Gastroesophageal sphincter (tissue), 4 donors: ENCODE data around the gene CTNND2. TPM values are rescaled to one million over a fixed set of nuclear protein-coding genes. Genes with fewer than 3 reads are reported as not detected.
A peak's percentile ranks its signal among the peaks of the same experiment; 100 is the strongest.

Experiments used
- ATAC-seq: fragments of 150-250 bp; one replicate; pipeline ENCODE4 v1.9.1; 2016; ENCODE audit warnings: mild to moderate bottlenecking, moderate library complexity
- H3K27ac ChIP-seq, 4 donors: fragments of 200-600 bp; sonication (generic) in 3 of 4; 1 replicate in 3 of 4; 2 replicates in 1 of 4; pipeline ENCODE4 v1.5.1; 2016 to 2019
- H3K27me3 ChIP-seq: fragments of 200-600 bp; sonication (generic); one replicate; pipeline ENCODE4 v1.5.1; 2019
- H3K36me3 ChIP-seq, 2 donors: fragments of 200-600 bp; sonication (generic); one replicate each; pipeline ENCODE4 v1.5.1; 2019; ENCODE audit warnings: control low read depth in 1 of 2
- H3K4me1 ChIP-seq, 3 donors: fragments of 200-600 bp; sonication (generic); 1 replicate in 2 of 3; 2 replicates in 1 of 3; pipeline ENCODE4 v1.5.1; 2016 to 2019; ENCODE audit warnings: control low read depth in 2 of 3
- H3K4me3 ChIP-seq, 2 donors: fragments of 200-600 bp; sonication (generic); one replicate each; pipeline ENCODE4 v1.5.1; 2019; ENCODE audit warnings: mild to moderate bottlenecking in 1 of 2, moderate library complexity in 1 of 2
- H3K9me3 ChIP-seq, 3 donors: fragments of 200-600 bp; sonication (generic); one replicate each; pipeline ENCODE4 v1.5.1; 2017 to 2019; ENCODE audit warnings: control low read depth in 2 of 3
- CTCF ChIP-seq, 4 experiments: fragments of 200-600 bp in 2 of 4; fragments of 450-650 bp in 2 of 4; sonication (generic) in 1 of 4; IDR thresholded peaks; one replicate each; pipeline ENCODE4 v1.5.1; 2017 to 2019; ENCODE audit warnings: antibody characterized with exemption in 4 of 4, mild to moderate bottlenecking in 2 of 4, moderate library complexity in 2 of 4
- EP300 ChIP-seq: sonication (generic); formaldehyde crosslinking; IDR thresholded peaks from one replicate; pipeline ENCODE4 v1.6.1; 2017; ENCODE audit warnings: antibody characterized with exemption, mild to moderate bottlenecking
- POLR2A ChIP-seq, 2 donors: fragments of 450-650 bp; IDR thresholded peaks; one replicate each; pipeline ENCODE4 v1.6.1; 2017; ENCODE audit warnings: antibody characterized with exemption in 2 of 2, mild to moderate bottlenecking in 2 of 2, moderate library complexity in 1 of 2
- POLR2AphosphoS5 ChIP-seq: sonication (generic); formaldehyde crosslinking; IDR thresholded peaks from one replicate; pipeline ENCODE4 v1.6.1; 2017; ENCODE audit warnings: antibody characterized with exemption
- WGBS, 2 donors: methylation state at CpG; one replicate each; pipeline ENCODE4 v1.1.5; 2018; ENCODE audit warnings: low coverage in 1 of 2; 5-methylcytosine and 5-hydroxymethylcytosine counted together
- total RNA-seq, 4 donors: library from RNA; depleted of rRNA; stranded (reverse); fragments of >200 nt; gene quantifications; one replicate each; pipeline ENCODE4 v1.1.0, GENCODE V29; 2016

Gene CTNND2
- total RNA-seq, 4 donors from 2014 or later: 0.40 to 3.1 (median 1.9) TPM

- TF ChIP-seq EP300 (no peak), POLR2AphosphoS5 (no peak)
- Histone ChIP-seq H3K9me3 (no peaks in the 10 kb centered on the region), H3K4me3 (no peak overlapping the region), H3K27me3 (no peaks in the 10 kb centered on the region), H3K36me3 (no peaks in the 10 kb centered on the region), H3K4me1 (no peaks in the 10 kb centered on the region), H3K27ac (no peak overlapping the region)
- 71 to 90% methylated on average over 2 to 3 of the region's 3 CpGs for WGBS, 2 donors
- no peak for ATAC-seq
Observed at GRCh38 chr5:11334404-11334803, 569.8 kb downstream of the CTNND2 start.

- Histone ChIP-seq H3K9me3 (no peaks in the 10 kb centered on the region), H3K36me3 (no peaks in the 10 kb centered on the region), H3K27ac (no peak overlapping the region), H3K4me1 (peaks cover 0 to 5% (median 0%) of the 10 kb centered on the region in 3 donors), H3K4me3 (no peak overlapping the region), H3K27me3 (no peaks in the 10 kb centered on the region)
- no peak for TF ChIP-seq EP300
- no peak for TF ChIP-seq POLR2A (IDR thresholded peaks at IDR 0.05)
- TF ChIP-seq POLR2AphosphoS5: no peak
- no peak for TF ChIP-seq CTCF (IDR thresholded peaks at IDR 0.05)
- ATAC-seq: no peak
- WGBS, 2 donors: 60 to 69% methylated on average over 2 to 5 of the region's 5 CpGs
Observed at GRCh38 chr5:11329679-11330078, 574.6 kb downstream of the CTNND2 start.

GRCh38 chr5:11324521-11325289 is 579.5 kb downstream of the CTNND2 start:
- no peaks in the 10 kb centered on the region for H3K36me3 ChIP-seq
- TF ChIP-seq EP300: no peak
- TF ChIP-seq POLR2AphosphoS5: no peak
- no peak for TF ChIP-seq POLR2A (IDR thresholded peaks at IDR 0.05)
- TF ChIP-seq CTCF (IDR thresholded peaks at IDR 0.05): no peak
- H3K9me3 ChIP-seq: no peaks in the 10 kb centered on the region
- H3K27ac ChIP-seq: peak overlapping the region in 3 of 4 donors; percentile 30 to 46 (median 41)
- WGBS, 2 donors: 22 to 57% methylated on average over 4 to 5 of the region's 5 CpGs
- H3K4me3 ChIP-seq: no peak overlapping the region
- H3K4me1 ChIP-seq: peaks cover 0 to 23% (median 2%) of the 10 kb centered on the region in 3 donors
- peak; percentile 73 for ATAC-seq
- no peaks in the 10 kb centered on the region for H3K27me3 ChIP-seq

GRCh38 chr5:11323761-11324160 is 580.5 kb downstream of the CTNND2 start:
- WGBS, 2 donors: 86 to 89% methylated on average over 1 to 4 of the region's 4 CpGs
- no peak for TF ChIP-seq EP300
- no peak for TF ChIP-seq CTCF (IDR thresholded peaks at IDR 0.05)
- no peak for TF ChIP-seq POLR2AphosphoS5
- no peak for TF ChIP-seq POLR2A (IDR thresholded peaks at IDR 0.05)
- H3K27ac ChIP-seq: peak overlapping the region in 3 of 4 donors; percentile 30 to 46 (median 41)

GRCh38 chr5:11322133-11322532 is 582.1 kb downstream of the CTNND2 start:
- WGBS, 2 donors: 62% methylated on average over 2 of the region's 2 CpGs; no CpG with 5 or more reads in 1 of the 2 donors
- Histone ChIP-seq H3K27ac (no peak overlapping the region), H3K9me3 (no peaks in the 10 kb centered on the region), H3K27me3 (no peaks in the 10 kb centered on the region), H3K36me3 (no peaks in the 10 kb centered on the region), H3K4me3 (no peak overlapping the region), H3K4me1 (peaks cover 0 to 23% (median 2%) of the 10 kb centered on the region in 3 donors)
- peak; percentile 27 for TF ChIP-seq POLR2AphosphoS5
- TF ChIP-seq CTCF (IDR thresholded peaks at IDR 0.05): no peak
- no peak for TF ChIP-seq POLR2A (IDR thresholded peaks at IDR 0.05)
- no peak for TF ChIP-seq EP300
- ATAC-seq: peak; percentile 60

More at GRCh38 chr5:11323761-11324160, 580.5 kb downstream of the CTNND2 start:
- Histone ChIP-seq H3K4me1 (peaks cover 0 to 23% (median 2%) of the 10 kb centered on the region in 3 donors), H3K4me3 (no peak overlapping the region), H3K36me3 (no peaks in the 10 kb centered on the region), H3K9me3 (no peaks in the 10 kb centered on the region), H3K27me3 (no peaks in the 10 kb centered on the region)
- ATAC-seq: no peak
